ENCODE data around the gene UBAC2.

DNA sequence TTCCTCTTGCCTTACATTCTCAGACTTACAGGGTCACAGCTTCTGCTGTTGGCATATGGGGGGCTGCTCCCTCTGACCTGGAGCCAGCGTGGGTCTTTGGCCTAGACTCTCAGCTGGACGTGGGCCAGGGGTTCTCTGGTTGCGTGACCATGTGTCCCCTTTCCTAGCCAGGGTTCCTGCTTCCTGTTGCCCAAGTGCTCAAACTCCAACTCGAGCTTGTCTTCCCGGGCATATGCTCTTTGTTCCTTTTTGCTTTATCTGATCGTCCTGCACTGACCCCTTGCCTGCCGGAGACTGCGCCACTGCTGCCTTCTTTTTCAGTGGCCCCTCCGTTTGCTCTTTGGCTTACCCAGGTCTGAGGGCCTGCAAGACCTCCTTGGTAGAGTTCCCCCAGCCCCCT is 131.8 kb downstream of the UBAC2 start:
- TF ChIP-seq, protein P1, sequence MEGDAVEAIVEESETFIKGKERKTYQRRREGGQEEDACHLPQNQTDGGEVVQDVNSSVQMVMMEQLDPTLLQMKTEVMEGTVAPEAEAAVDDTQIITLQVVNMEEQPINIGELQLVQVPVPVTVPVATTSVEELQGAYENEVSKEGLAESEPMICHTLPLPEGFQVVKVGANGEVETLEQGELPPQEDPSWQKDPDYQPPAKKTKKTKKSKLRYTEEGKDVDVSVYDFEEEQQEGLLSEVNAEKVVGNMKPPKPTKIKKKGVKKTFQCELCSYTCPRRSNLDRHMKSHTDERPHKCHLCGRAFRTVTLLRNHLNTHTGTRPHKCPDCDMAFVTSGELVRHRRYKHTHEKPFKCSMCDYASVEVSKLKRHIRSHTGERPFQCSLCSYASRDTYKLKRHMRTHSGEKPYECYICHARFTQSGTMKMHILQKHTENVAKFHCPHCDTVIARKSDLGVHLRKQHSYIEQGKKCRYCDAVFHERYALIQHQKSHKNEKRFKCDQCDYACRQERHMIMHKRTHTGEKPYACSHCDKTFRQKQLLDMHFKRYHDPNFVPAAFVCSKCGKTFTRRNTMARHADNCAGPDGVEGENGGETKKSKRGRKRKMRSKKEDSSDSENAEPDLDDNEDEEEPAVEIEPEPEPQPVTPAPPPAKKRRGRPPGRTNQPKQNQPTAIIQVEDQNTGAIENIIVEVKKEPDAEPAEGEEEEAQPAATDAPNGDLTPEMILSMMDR (IDR thresholded peaks at IDR 0.05): no peak
- no peak for TF ChIP-seq POLR2A (IDR thresholded peaks at IDR 0.05)

Data from uterus (tissue), 2 donors.